ENCODE measurements around the gene GOLGA2. TPM values are rescaled to one million over a fixed set of nuclear protein-coding genes. Genes with fewer than 3 reads are reported as not detected.

Gene GOLGA2
- total RNA-seq, 4 donors from 2014 or later: 18.4 to 174 (median 89.9) TPM

DNA sequence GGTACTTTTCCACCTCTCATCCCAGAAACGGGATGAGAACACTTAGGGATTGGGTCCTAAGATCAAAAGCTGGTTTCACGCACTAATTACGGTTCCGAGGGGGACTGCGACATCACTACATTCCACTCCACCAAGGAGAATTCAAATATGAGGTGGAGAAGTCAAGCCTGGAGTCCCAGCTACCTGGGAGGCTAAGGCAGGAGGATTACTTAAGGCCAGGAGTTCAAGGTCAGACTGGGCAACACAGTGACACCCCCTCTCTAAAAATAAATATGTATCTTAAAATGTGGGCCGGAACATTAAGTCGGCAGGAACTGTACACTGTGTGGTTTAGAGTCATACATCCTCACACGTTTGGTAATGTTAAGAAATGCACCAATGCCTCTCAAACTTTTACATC is 1.6 kb downstream of the GOLGA2 start:
- H3K27ac ChIP-seq: peak overlapping the region in 1 of 2 donors; percentile 89
- H3K4me1 ChIP-seq: peaks cover 0 to 5% of the 10 kb centered on the region in 2 donors
- no peaks in the 10 kb centered on the region for H3K9me3 ChIP-seq
- DNase-seq: no peak
- H3K36me3 ChIP-seq: no peaks in the 10 kb centered on the region
- intact Hi-C loops (cut with DNase I; ENCODE audit: low total_unique reads): no loop called here
- H3K27me3 ChIP-seq: no peaks in the 10 kb centered on the region
- TF ChIP-seq POLR2A (IDR thresholded peaks at IDR 0.05) (no peak), CTCF (IDR thresholded peaks at IDR 0.05) (no peak)
- peak overlapping the region in 1 of 2 donors; percentile 81 for H3K4me3 ChIP-seq

DNA sequence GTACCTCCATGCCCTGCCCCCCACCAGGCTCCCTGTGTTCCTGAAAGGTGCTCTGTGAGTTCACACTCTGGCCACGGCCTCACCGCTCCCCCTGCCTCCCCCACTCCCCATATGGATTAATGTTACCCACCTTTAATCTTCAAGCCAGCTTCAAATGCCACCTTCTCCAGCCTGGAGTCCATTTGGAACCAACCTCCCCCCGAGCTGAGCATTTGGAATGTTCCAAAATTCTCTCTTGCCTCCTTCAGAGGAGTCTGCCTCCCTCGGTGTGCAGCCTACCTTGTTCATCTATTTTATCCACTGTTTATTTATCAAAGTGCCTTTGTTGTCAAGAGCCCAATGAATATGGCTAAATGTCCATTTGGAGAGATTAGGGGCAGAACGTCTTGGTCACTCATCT is 4.3 kb downstream of the GOLGA2 start:
- TF ChIP-seq CTCF (IDR thresholded peaks at IDR 0.05): no peak
- TF ChIP-seq POLR2A (IDR thresholded peaks at IDR 0.05): no peak
- Histone ChIP-seq H3K27ac (no peak overlapping the region), H3K27me3 (no peaks in the 10 kb centered on the region), H3K36me3 (no peaks in the 10 kb centered on the region), H3K9me3 (no peaks in the 10 kb centered on the region), H3K4me3 (no peak overlapping the region), H3K4me1 (no peaks in the 10 kb centered on the region)
- intact Hi-C loops (cut with DNase I; ENCODE audit: low total_unique reads): no loop called here
- DNase-seq: no peak

GRCh38 chr9:128271112-128271511 is 4.7 kb downstream of the GOLGA2 start:
- no peaks in the 10 kb centered on the region for H3K27me3 ChIP-seq
- no peak overlapping the region for H3K4me3 ChIP-seq
- H3K27ac ChIP-seq: no peak overlapping the region
- TF ChIP-seq POLR2A (IDR thresholded peaks at IDR 0.05) (no peak), CTCF (IDR thresholded peaks at IDR 0.05) (no peak)
- H3K36me3 ChIP-seq: no peaks in the 10 kb centered on the region
- intact Hi-C loops (cut with DNase I; ENCODE audit: low total_unique reads): no loop called here
- H3K4me1 ChIP-seq: no peaks in the 10 kb centered on the region
- no peak for DNase-seq
- no peaks in the 10 kb centered on the region for H3K9me3 ChIP-seq

DNA sequence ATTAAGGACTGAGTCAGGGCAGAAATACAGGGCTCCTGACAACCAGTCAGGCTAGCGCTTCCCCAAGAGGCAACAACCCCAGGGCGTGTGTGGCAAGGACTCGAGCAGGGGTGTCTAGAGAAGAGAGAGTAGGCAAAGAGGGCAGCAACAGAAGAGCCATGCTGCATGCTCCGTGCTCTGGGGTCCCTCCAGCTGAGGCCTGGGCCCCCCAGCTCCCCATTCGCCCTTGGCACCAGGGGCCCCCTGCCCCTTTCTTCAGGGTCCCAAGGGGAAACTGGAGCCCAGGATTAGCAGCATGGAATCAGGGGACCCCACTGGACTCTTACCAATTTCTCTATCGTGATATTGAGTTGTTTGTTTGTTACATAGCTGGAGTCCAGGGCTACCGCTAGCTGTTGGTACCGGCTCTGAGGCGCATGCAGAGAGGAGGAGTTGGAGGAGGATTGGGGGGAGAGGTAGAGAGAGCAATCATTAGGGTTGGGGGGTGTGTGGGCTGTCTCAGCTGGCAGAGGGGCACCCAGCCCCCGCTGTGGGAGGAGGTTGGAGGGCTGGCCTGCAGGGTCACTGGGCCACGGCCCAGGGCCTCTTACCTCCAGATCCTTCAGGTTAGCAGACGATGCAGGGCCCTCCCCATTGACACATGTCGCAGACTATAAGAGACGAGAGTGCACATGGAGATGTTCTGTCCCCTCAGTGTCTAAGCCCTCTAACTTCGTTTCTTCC is 8.8 kb downstream of the GOLGA2 start:
- no peak for TF ChIP-seq POLR2A (IDR thresholded peaks at IDR 0.05)
- no peak for TF ChIP-seq CTCF (IDR thresholded peaks at IDR 0.05)
- intact Hi-C loops (cut with DNase I; ENCODE audit: low total_unique reads): no loop called here
- Histone ChIP-seq H3K4me1 (no peaks in the 10 kb centered on the region), H3K36me3 (no peaks in the 10 kb centered on the region), H3K9me3 (no peaks in the 10 kb centered on the region), H3K27me3 (no peaks in the 10 kb centered on the region), H3K4me3 (no peak overlapping the region), H3K27ac (no peak overlapping the region)
- DNase-seq: no peak

GRCh38 chr9:128265348-128265847 is 10.4 kb downstream of the GOLGA2 start:
- Histone ChIP-seq H3K27me3 (no peaks in the 10 kb centered on the region), H3K4me3 (no peak overlapping the region), H3K27ac (no peak overlapping the region), H3K4me1 (no peaks in the 10 kb centered on the region), H3K36me3 (no peaks in the 10 kb centered on the region), H3K9me3 (no peaks in the 10 kb centered on the region)
- no peak for DNase-seq
- intact Hi-C loops (cut with DNase I; ENCODE audit: low total_unique reads): no loop called here
- TF ChIP-seq CTCF (IDR thresholded peaks at IDR 0.05): no peak
- TF ChIP-seq POLR2A (IDR thresholded peaks at IDR 0.05): no peak
